ENCODE measurements around the gene PRDM8. TPM values are rescaled to one million over a fixed set of nuclear protein-coding genes. Genes with fewer than 3 reads are reported as not detected.
A peak's percentile ranks its signal among the peaks of the same experiment; 100 is the strongest.

Gene PRDM8
- total RNA-seq, 3 donors from 2014 or later, result 1.2 to 7.0 (median 5.9) TPM

DNA sequence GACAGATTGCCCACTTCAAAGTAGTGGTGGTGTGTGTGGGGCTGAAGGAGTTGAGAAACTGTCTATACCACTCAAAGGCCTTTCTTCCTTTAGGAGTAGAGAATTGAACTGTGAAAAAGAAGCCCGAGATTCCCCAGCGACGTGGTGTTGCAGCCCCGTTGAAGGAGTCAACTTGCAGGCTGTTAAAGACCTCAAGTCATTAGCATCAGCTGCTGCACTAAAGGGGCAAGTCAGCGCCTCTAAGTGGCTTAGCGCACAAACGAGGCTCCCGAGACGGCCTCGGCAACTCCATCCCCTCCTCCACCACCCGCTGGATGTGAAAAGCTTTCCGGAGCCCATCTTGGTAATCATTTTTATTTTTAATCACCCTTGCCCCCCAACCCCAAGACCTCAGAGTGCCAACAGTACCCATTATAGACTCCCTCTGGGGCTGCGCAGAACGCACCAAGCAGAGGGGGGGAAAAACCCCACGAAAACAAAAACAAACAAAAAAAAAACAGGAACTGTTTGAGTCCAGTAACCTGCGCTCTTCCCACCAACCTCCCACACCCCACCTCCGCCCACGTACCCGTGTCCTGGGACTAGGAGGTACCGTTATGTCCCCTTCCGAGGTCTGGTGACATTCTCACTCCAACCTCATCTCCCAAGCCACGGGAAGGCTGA, 913 bp upstream of the PRDM8 start:
- no peak for DNase-seq (ENCODE audit: low spot score in 2 of 2)
- no peak overlapping the region for H3K27ac ChIP-seq
- no peak overlapping the region for H3K4me3 ChIP-seq
- intact Hi-C loops (cut with DNase I; ENCODE audit: low total_unique reads), result no loop called here
- peaks cover 0 to under 1% of the 10 kb centered on the region in 2 donors for H3K4me1 ChIP-seq
- H3K27me3 ChIP-seq, result peaks cover 0 to 82% of the 10 kb centered on the region in 2 donors
- TF ChIP-seq CTCF (IDR thresholded peaks at IDR 0.05) (no peak), POLR2A (IDR thresholded peaks at IDR 0.05) (no peak), POLR2AphosphoS5 (IDR thresholded peaks at IDR 0.05) (no peak)
- no peaks in the 10 kb centered on the region for H3K9me3 ChIP-seq
- H3K36me3 ChIP-seq, result no peaks in the 10 kb centered on the region

DNA sequence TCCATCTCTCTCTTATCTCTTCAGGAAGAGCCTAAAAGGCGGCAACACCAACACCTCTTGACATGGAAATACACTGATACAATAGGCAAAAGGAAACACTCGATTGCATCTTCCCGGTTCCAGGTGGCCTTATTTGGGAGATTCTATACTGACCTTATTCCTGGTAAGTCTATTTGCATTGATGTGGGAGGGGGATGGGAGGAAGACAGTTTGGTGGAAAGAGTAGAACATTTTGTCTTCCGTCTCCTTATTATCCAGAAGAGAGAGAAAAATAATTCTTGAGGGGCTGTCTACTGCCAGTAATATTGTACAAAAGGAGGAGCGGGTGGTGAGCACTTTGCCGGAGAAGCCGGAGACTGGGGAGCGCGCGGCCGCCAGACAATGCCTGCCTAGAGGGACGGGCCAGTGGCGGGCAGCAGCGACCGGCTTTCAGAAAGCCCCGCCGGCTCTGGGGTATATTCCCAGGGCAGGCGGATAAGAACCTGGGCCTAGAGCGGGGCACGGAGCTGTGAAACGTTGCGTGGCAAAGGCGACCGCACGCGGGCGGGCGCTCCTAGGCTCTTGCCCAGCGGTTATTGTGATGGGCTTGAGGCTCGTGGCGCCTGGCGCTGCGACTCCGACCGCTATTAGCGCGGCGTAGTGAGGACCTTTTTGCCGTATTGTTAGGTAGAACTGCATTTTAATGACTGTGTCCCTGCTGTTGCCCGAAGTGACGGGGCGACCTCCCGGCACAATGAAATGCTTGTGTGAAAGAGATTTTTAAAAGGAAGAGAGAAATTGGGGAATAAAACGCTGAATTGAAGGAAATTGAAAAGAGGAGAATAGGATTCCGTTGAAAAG, 518 bp downstream of the PRDM8 start:
- Histone ChIP-seq H3K4me3 (peak overlapping the region in 2 of 3 donors; percentile 28 to 36), H3K27ac (no peak overlapping the region), H3K27me3 (peaks cover 0 to 80% of the 10 kb centered on the region in 2 donors), H3K4me1 (peaks cover under 1 to 5% of the 10 kb centered on the region in 2 donors), H3K36me3 (no peaks in the 10 kb centered on the region), H3K9me3 (no peaks in the 10 kb centered on the region)
- TF ChIP-seq CTCF (IDR thresholded peaks at IDR 0.05) (no peak), POLR2AphosphoS5 (IDR thresholded peaks at IDR 0.05) (no peak), POLR2A (IDR thresholded peaks at IDR 0.05) (no peak)
- intact Hi-C loops (cut with DNase I; ENCODE audit: low total_unique reads), result no loop called here
- DNase-seq (ENCODE audit: low spot score in 2 of 2), result no peak

DNA sequence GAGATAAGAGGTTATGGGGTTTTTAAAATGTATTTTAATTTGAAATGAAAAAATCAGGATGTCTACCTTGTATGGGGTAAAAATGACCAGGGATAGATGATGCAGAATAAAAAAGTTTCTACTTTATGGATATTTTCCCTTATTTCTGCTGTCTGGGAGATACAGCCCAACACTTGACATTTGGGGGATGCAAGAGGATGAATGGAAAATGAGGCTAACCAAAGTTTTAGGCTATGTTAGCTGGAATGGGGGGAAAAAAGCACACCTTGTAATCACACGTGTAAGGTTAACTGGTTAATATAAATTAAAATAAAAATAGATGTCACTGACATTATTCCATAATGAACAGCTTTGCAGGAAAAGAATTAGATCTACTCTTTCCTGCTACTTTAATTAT, 1.1 kb downstream of the PRDM8 start:
- no peak overlapping the region for H3K4me3 ChIP-seq
- H3K27ac ChIP-seq, result no peak overlapping the region
- intact Hi-C loops (cut with DNase I; ENCODE audit: low total_unique reads), result no loop called here
- H3K9me3 ChIP-seq, result no peaks in the 10 kb centered on the region
- H3K36me3 ChIP-seq, result no peaks in the 10 kb centered on the region
- TF ChIP-seq POLR2AphosphoS5 (IDR thresholded peaks at IDR 0.05) (no peak), CTCF (IDR thresholded peaks at IDR 0.05) (no peak), POLR2A (IDR thresholded peaks at IDR 0.05) (no peak)
- DNase-seq (ENCODE audit: low spot score in 2 of 2), result no peak
- peaks cover 0 to 80% of the 10 kb centered on the region in 2 donors for H3K27me3 ChIP-seq
- peaks cover 4 to 5% of the 10 kb centered on the region in 2 donors for H3K4me1 ChIP-seq

GRCh38 chr4:80199004-80199560, 1.8 kb downstream of the PRDM8 start:
- TF ChIP-seq POLR2AphosphoS5 (IDR thresholded peaks at IDR 0.05) (no peak), POLR2A (IDR thresholded peaks at IDR 0.05) (no peak), CTCF (IDR thresholded peaks at IDR 0.05) (no peak)
- Histone ChIP-seq H3K9me3 (no peaks in the 10 kb centered on the region), H3K4me1 (peaks cover 4 to 5% of the 10 kb centered on the region in 2 donors), H3K36me3 (no peaks in the 10 kb centered on the region), H3K27ac (no peak overlapping the region), H3K4me3 (no peak overlapping the region), H3K27me3 (peaks cover 0 to 74% of the 10 kb centered on the region in 2 donors)
- DNase-seq (ENCODE audit: low spot score in 2 of 2), result no peak
- intact Hi-C loops (cut with DNase I; ENCODE audit: low total_unique reads), result no loop called here

DNA sequence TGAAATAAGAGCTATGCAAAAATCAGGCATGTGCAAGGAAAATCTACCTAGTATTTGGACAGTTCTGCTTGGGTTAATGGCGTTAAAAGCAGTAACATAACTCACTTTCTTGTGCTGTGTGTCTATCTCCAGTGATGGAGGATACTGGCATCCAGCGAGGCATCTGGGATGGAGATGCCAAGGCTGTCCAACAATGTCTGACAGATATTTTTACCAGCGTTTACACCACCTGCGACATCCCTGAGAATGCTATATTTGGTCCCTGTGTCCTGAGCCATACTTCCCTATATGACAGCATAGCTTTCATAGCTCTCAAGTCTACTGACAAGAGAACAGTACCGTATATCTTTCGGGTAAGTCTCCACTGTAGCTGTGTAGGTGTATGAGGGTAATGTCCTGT, 2.6 kb downstream of the PRDM8 start:
- DNase-seq (ENCODE audit: low spot score in 2 of 2), result no peak
- H3K4me1 ChIP-seq, result peaks cover 4 to 5% of the 10 kb centered on the region in 2 donors
- TF ChIP-seq CTCF (IDR thresholded peaks at IDR 0.05) (no peak), POLR2AphosphoS5 (IDR thresholded peaks at IDR 0.05) (no peak), POLR2A (IDR thresholded peaks at IDR 0.05) (no peak)
- H3K27me3 ChIP-seq, result peaks cover 0 to 73% of the 10 kb centered on the region in 2 donors
- H3K27ac ChIP-seq, result no peak overlapping the region
- no peaks in the 10 kb centered on the region for H3K9me3 ChIP-seq
- H3K36me3 ChIP-seq, result no peaks in the 10 kb centered on the region
- H3K4me3 ChIP-seq, result no peak overlapping the region
- intact Hi-C loops (cut with DNase I; ENCODE audit: low total_unique reads), result no loop called here

All from breast epithelium (tissue), 4 donors.